ENCODE measurements around the gene PFDN1.

DNA sequence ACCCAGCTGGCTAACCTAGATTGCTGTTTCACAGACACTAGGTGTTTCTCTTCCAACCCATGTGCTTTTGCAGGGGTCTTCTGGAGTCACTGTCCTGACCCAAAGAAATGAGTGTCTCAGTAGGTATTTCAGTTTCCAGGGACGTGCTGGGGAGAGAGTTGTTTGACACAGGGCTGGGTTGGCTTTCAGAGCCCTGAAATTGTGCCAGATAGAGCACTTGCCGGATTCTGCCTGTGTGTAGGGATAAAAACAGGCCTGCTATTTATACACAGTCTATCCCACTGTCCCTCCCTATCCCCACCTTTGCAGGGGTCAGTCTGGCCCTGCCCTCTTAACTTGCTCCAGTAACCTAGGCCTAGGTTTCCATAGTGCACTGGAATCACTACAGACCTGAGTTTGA lies 44.5 kb upstream of the PFDN1 start:
- TF ChIP-seq, protein P1, sequence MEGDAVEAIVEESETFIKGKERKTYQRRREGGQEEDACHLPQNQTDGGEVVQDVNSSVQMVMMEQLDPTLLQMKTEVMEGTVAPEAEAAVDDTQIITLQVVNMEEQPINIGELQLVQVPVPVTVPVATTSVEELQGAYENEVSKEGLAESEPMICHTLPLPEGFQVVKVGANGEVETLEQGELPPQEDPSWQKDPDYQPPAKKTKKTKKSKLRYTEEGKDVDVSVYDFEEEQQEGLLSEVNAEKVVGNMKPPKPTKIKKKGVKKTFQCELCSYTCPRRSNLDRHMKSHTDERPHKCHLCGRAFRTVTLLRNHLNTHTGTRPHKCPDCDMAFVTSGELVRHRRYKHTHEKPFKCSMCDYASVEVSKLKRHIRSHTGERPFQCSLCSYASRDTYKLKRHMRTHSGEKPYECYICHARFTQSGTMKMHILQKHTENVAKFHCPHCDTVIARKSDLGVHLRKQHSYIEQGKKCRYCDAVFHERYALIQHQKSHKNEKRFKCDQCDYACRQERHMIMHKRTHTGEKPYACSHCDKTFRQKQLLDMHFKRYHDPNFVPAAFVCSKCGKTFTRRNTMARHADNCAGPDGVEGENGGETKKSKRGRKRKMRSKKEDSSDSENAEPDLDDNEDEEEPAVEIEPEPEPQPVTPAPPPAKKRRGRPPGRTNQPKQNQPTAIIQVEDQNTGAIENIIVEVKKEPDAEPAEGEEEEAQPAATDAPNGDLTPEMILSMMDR (IDR thresholded peaks at IDR 0.05), result no peak
- no peak for TF ChIP-seq ZFX (IDR thresholded peaks at IDR 0.05; ENCODE audit: borderline replicate concordance)
